Measurements from ENCODE around the gene POFUT2.

The POFUT2 gene

DNA sequence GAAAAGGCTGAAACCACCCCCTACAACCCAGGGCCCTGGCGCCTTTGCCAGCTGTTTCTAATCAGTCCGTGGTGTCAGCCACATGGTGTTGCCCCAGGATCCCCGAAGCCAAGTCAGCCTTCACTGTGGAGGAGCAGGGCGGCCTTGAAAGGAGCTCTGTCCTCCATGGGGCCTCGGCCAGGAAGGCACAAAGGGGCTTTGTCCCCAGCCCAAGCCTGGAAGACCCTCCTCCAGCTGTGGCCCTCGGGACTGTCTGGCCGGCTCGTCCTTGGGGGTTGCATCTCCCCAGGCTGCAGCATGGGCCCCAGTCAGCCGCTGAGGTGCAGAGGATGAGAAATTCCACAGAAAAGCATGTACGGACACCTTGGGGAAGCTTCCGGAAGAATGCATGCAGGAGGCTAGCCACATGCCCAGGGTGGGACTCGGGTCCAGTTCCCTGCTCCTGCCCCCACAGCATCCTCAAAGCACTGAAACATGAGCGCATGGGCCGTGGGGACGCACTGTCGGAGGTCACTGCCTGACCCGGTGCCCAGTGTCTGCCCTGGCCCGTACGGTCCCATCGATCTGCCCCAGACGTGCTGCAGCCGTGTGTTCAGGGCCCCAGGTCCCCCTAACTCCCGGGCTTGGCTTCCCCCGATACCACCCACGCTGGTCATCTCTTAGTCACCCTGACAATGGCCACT, 38.6 kb upstream of the POFUT2 start:
- TF ChIP-seq, protein P1, sequence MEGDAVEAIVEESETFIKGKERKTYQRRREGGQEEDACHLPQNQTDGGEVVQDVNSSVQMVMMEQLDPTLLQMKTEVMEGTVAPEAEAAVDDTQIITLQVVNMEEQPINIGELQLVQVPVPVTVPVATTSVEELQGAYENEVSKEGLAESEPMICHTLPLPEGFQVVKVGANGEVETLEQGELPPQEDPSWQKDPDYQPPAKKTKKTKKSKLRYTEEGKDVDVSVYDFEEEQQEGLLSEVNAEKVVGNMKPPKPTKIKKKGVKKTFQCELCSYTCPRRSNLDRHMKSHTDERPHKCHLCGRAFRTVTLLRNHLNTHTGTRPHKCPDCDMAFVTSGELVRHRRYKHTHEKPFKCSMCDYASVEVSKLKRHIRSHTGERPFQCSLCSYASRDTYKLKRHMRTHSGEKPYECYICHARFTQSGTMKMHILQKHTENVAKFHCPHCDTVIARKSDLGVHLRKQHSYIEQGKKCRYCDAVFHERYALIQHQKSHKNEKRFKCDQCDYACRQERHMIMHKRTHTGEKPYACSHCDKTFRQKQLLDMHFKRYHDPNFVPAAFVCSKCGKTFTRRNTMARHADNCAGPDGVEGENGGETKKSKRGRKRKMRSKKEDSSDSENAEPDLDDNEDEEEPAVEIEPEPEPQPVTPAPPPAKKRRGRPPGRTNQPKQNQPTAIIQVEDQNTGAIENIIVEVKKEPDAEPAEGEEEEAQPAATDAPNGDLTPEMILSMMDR (IDR thresholded peaks at IDR 0.05; ENCODE audit: control insufficient read depth, extremely low read depth, insufficient read depth), result no peak
- no peak overlapping the region for H3K4me3 ChIP-seq (ENCODE audit: low read depth, low read length)
- DNase-seq (ENCODE audit: low read depth), result no peak

DNA sequence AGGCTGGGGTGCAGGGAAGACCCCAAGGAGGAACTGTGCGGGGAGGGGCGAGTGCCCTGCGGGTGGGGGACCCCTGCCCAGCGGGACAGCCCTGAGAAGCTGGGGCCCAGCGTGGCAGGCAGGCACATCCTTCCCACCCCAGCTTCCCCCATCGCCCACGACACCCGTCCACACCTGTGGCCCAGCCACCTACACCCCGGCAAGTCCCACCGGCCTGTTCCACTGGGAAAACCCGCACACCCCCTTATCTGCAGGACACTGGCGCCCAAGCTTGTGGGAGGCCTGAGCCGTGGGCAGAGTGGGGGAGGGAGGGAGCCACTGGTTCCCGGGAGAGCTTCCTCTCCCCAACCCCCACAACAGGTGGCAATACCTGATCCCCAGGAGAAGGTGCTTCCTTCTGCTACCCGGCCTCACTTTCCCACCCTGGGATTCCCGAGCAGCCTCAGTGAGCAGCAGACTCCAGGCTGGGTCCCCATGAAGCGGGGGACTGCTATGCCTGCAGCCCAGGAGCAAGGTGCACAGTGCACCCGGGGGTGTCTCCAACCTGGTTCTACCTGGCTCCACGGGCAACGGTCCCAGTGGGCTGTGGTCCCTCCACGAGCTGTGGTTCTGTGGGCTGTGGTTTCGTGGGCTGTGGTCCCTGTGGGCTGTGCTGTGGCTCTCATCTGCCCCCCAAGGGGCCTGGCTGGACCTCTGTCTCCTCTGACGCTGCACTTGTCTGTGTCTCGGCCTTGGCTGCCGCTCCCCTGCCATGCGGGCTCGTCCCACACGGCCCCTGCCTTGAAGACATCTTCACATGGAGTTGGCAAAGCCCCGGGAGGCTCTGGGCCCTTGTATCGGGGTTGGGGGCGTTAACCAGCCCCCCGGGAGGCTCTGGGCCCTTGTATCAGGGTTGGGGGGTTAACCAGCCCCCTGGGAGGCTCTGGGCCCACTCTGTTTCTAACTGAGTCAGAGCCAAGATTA, 37.8 kb upstream of the POFUT2 start:
- DNase-seq (ENCODE audit: low read depth), result no peak
- TF ChIP-seq, protein P1 (IDR thresholded peaks at IDR 0.05; ENCODE audit: control insufficient read depth, extremely low read depth, insufficient read depth), result no peak
- H3K4me3 ChIP-seq (ENCODE audit: low read depth, low read length), result no peak overlapping the region

DNA sequence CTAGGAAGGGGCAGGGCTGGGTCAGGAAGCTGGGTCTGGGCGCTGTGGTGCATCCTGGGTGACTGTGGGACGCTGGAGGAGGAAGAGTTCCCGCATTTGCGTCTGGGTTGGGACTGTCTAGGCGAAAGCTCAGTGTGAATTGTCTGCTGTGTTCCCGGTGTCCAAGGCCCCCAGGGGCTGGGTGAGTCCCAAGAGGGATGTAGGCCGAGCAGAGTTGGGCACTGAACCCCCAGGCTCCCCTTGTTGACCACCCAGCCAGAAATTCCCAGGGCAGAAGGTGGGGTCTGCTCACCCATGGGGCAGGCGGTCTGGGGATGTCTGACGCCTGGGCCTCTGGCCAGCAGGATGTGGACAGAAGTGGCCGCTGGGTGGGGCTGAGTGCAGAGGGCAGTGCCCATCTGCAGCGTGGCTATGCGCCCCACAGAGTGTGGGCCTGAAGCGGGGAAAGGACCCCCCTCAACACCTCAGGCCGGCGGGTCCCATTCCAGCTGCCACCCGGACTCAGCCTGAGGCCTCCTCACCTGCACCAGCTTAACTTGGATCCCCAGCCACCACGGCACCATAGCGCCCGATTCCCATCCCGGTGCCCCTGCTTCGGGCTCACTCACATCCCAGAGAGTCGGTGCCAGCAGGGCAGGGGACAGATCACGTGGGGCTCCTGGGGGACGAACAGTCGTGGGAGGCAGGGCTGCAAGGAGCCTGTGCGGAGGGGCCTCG, 37.0 kb upstream of the POFUT2 start:
- TF ChIP-seq, protein P1 (IDR thresholded peaks at IDR 0.05; ENCODE audit: control insufficient read depth, extremely low read depth, insufficient read depth), result no peak
- no peak for DNase-seq (ENCODE audit: low read depth)
- H3K4me3 ChIP-seq (ENCODE audit: low read depth, low read length), result no peak overlapping the region

DNA sequence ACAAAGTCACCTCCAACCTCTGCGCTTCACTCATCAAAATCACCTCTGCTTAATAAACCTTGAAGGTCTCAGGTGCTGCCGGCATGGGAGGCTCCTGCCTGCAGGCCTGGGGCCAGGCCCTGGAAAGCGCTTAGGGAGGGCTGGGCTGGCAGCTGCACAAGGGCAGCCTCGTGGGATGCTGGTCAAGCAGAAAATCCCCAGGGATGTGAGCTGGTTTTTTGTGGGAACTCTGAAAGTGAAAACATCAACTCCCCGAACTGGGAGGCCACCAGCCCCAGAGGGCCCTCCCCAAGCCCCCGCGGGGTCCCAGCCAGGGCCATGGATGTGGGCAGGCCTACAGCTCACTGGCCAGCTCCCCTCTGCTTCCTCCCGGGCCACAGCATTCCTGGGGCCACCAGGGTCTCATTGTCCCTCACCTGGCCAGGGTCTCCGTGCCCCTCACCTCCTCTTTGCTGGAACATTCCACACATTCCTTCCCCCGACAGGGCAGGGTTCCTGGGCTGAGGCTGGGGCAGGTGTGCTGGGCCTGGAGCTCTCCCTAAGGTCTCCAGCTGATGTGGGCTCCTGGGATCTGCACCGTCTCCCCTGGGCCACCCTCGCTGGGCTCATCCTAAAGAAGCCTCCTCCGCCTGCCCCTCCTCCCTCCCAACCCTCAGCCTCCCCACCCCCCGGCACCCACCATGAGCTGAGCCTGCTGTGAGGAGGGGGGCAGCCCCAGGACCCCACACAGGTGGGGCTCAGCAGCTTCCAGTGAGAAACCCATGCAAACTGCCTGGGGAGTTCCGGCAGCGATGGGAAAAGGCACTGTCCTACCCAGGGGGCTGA, 36.0 kb upstream of the POFUT2 start:
- no peak overlapping the region for H3K4me3 ChIP-seq (ENCODE audit: low read depth, low read length)
- TF ChIP-seq, protein P1 (IDR thresholded peaks at IDR 0.05; ENCODE audit: control insufficient read depth, extremely low read depth, insufficient read depth), result no peak
- DNase-seq (ENCODE audit: low read depth), result no peak

DNA sequence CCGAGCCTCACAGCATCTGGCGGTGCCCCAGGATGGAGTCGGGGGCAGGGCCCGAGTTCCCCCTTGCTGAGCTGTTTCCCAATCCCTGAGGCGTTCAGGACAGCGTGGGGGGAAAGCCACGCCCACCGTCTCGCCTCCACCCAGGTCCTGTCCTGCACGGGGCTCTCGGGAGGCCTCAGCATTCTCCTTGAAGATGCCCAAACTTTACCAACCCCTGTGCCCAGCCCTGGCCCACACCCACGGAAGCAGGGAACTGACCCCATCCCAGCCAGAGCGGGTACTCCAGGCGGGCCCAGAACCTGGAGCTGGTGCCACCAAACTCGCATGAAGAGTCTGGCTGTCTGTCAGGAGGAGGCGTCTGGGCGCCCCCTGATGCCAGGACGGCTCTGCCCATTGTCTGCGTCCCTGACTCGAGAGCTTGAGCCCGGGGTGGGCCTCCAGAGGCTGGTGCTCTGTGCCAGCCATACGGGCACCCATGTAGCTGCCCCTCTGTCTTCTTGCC, 35.3 kb upstream of the POFUT2 start:
- no peak for DNase-seq (ENCODE audit: low read depth)
- no peak overlapping the region for H3K4me3 ChIP-seq (ENCODE audit: low read depth, low read length)
- TF ChIP-seq, protein P1 (IDR thresholded peaks at IDR 0.05; ENCODE audit: control insufficient read depth, extremely low read depth, insufficient read depth), result no peak
